ENCODE results near the gene ALAD. TPM values are rescaled to one million over a fixed set of nuclear protein-coding genes. Genes with fewer than 3 reads are reported as not detected.

ALAD gene
- total and polyA plus RNA-seq, 2 of the 13 experiments (the other 11 are each of a cell fraction or from before 2014, with no cell fraction given), result 21.8 to 30.1 TPM

DNA sequence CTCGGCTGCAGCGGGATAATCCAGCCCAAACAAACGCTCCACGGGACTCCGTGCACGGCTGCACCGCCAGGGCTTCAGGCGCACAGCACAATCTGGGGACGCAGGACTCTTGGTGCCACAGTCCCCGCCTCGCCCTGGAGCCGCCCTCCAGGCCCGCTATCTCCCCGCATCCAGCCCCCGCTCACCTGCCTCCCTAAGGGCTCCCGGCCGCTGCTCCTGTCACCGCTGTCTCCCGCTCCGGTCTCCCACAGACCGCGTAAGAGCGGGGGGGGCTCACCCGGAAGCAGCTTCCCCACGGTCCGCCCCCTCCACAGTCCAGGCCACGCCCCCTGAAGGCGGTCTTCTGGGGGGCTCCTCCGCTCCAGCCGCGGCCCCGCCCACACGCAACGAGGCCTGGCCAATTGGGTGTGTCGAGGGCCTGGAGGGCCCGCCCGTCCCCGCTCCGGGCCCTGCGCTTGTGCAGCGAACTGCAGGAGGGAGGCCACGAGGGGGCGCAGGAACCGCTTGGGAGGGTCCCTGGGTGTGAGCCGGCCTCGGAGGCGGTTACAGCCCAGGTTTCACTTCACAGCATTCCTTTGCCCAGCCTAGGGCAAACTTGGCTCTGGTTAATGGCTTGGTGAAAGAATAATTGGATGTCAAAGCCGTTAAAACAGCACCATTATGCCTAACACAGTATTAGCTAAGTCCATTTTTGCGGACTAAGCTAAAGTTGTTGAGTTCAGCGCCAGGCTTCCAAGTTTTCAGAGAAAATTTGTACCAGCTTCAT lies at the start of gene ALAD (continued):
- TF ChIP-seq UBTF (CRISPR knock-in tag; IDR thresholded peaks at IDR 0.05) (peak; percentile 54), CREB1 (IDR thresholded peaks at IDR 0.05) (peak; percentile 67), CREB1 (CRISPR knock-in tag; IDR thresholded peaks at IDR 0.05) (peak; percentile 73), FOSL2 (CRISPR knock-in tag; IDR thresholded peaks at IDR 0.05) (0 out of 2 replicates have a peak, but pooled peaks have one; percentile 13), TRIM24 (CRISPR knock-in tag; IDR thresholded peaks at IDR 0.05) (no peak), ZBTB20 (CRISPR knock-in tag; IDR thresholded peaks at IDR 0.05; ENCODE audit: borderline replicate concordance, low read depth) (peak; percentile 43; the same call in 1 of the 2 replicates), ZNF33A (CRISPR knock-in tag; IDR thresholded peaks at IDR 0.05; ENCODE audit: borderline replicate concordance) (peak; percentile 78; the same call in 1 of the 2 replicates), ZNF138 (CRISPR knock-in tag; IDR thresholded peaks at IDR 0.05; ENCODE audit: low read depth) (no peak), ONECUT2 (CRISPR knock-in tag; IDR thresholded peaks at IDR 0.05) (no peak), ZNF703 (CRISPR knock-in tag; IDR thresholded peaks at IDR 0.05; ENCODE audit: borderline replicate concordance) (no peak), BRF2 (CRISPR knock-in tag; IDR thresholded peaks at IDR 0.05) (0 out of 2 replicates have a peak, but pooled peaks have one; percentile 63), THYN1 (CRISPR knock-in tag; IDR thresholded peaks at IDR 0.05; ENCODE audit: borderline replicate concordance, low read depth) (no peak), THAP7 (CRISPR knock-in tag; IDR thresholded peaks at IDR 0.05) (no peak), KLF15 (CRISPR knock-in tag; IDR thresholded peaks at IDR 0.05; ENCODE audit: borderline replicate concordance) (peak; percentile 55; the same call in 1 of the 2 replicates), SALL2 (CRISPR knock-in tag; IDR thresholded peaks at IDR 0.05) (peak; percentile 70; the same call in 1 of the 2 replicates), RBFOX2 (IDR thresholded peaks at IDR 0.05; ENCODE audit: low read depth, low read length) (peak; percentile 80), ZFP36 (IDR thresholded peaks at IDR 0.05; ENCODE audit: borderline replicate concordance, low read depth, low read length, partially characterized antibody) (no peak), ZNF251 (CRISPR knock-in tag; IDR thresholded peaks at IDR 0.05) (no peak), TGIF2 (CRISPR knock-in tag; IDR thresholded peaks at IDR 0.05) (peak; percentile 74), JUND (CRISPR knock-in tag; IDR thresholded peaks at IDR 0.05) (no peak), ZNF510 (CRISPR knock-in tag; IDR thresholded peaks at IDR 0.05; ENCODE audit: low read depth) (no peak), ZSCAN25 (CRISPR knock-in tag; IDR thresholded peaks at IDR 0.05) (no peak; the same call in 1 of the 2 replicates), MEF2D (CRISPR knock-in tag; IDR thresholded peaks at IDR 0.05) (peak; percentile 83; the same call in 1 of the 2 replicates), GFI1 (CRISPR knock-in tag; IDR thresholded peaks at IDR 0.05; ENCODE audit: borderline replicate concordance) (no peak; the same call in 1 of the 2 replicates), ZNF598 (CRISPR knock-in tag; IDR thresholded peaks at IDR 0.05; ENCODE audit: borderline replicate concordance) (peak; percentile 54; the same call in 1 of the 2 replicates), ZNF121 (CRISPR knock-in tag; IDR thresholded peaks at IDR 0.05) (no peak), ZNF451 (CRISPR knock-in tag; IDR thresholded peaks at IDR 0.05) (0 out of 2 replicates have a peak, but pooled peaks have one; percentile 37)

All from HepG2 (cell line).